Effector CD4-positive, alpha-beta T cell (primary cell): ENCODE results near the gene RREB1.
"Not testable (repeated sequence)": the region's sequence is repeated elsewhere in the genome, so short reads cannot be mapped to it uniquely, and the experiment has no call there.

Experiments used
- DNase-seq: peaks from one replicate; pipeline ENCODE4 v3.0.0-alpha.2; 2020

The RREB1 gene

GRCh38 chr6:7268362-7268761 lies 160.6 kb downstream of the RREB1 start:
- no peak for DNase-seq

GRCh38 chr6:7268816-7269555 lies 161.2 kb downstream of the RREB1 start:
- no peak for DNase-seq

- no peak for DNase-seq
Measured at GRCh38 chr6:7269816-7270215, 162.1 kb downstream of the RREB1 start.

- DNase-seq, result no peak
Measured at GRCh38 chr6:7270320-7271204, 162.8 kb downstream of the RREB1 start.

- DNase-seq, result no peak
Measured at GRCh38 chr6:7271205-7271534, 163.4 kb downstream of the RREB1 start.

GRCh38 chr6:7273709-7274108 lies 165.9 kb downstream of the RREB1 start:
- DNase-seq, result no peak

- not testable (repeated sequence) for DNase-seq
Measured at GRCh38 chr6:7274525-7274924, 166.8 kb downstream of the RREB1 start.

- no peak for DNase-seq
Measured at GRCh38 chr6:7276199-7276524, 168.4 kb downstream of the RREB1 start.

GRCh38 chr6:7282097-7282906 lies 174.5 kb downstream of the RREB1 start:
- DNase-seq, result no peak

GRCh38 chr6:7283676-7284075 lies 175.9 kb downstream of the RREB1 start:
- DNase-seq, result no peak

- no peak for DNase-seq
Measured at GRCh38 chr6:7285416-7285815, 177.7 kb downstream of the RREB1 start.

- DNase-seq, result no peak
Measured at GRCh38 chr6:7290079-7290478, 182.3 kb downstream of the RREB1 start.

GRCh38 chr6:7292596-7293255 lies 185.0 kb downstream of the RREB1 start:
- DNase-seq, result no peak

GRCh38 chr6:7295916-7296315 lies 188.2 kb downstream of the RREB1 start:
- DNase-seq, result no peak

GRCh38 chr6:7296602-7297001 lies 188.8 kb downstream of the RREB1 start:
- no peak for DNase-seq

GRCh38 chr6:7298113-7298512 lies 190.4 kb downstream of the RREB1 start:
- no peak for DNase-seq

GRCh38 chr6:7300926-7301325 lies 193.2 kb downstream of the RREB1 start:
- DNase-seq, result no peak
